ENCODE results near the gene SPO11. TPM values are rescaled to one million over a fixed set of nuclear protein-coding genes. Genes with fewer than 3 reads are reported as not detected.

SPO11 gene
- total RNA-seq, 4 donors from 2014 or later: not detected

DNA sequence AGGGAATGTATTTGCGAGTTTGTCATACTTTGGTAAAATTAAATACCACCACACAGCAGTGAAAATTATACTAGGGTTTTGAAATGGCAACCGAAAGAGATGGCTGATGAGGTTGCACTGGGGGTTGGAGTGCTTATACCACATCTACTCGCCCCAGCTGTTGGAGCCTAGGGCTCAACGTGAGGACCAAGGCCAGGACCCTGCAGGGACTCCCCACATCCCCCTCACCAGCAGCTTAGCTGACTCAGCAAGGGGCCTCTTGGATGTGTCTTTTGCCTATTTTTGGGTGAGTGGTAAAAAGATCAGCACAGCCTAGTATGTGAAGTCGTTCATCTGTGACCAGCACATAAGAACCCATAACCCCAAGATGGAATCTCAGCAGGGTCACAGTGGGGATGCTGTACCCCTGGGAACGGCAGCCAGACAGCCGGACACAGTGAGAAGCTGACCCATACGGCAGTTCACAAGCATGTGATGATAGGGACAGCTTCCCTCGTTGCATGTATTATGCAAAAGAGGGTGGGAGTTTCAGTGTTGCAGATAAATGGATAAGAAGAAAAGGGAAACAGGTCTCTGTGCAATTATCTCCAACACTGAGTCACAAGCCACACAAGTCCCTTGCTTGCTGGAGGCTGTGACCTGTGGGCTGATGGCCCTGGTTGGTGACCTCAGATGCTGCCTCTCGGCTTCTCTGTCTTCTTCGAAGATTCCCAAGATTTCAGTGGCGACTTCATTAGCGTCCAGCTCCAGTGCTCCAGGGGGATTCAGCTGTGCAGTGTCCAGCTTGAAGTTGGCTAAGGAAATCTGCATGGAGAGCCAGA is 20.9 kb upstream of the SPO11 start:
- Histone ChIP-seq H3K27me3 (no peaks in the 10 kb centered on the region), H3K4me3 (no peak overlapping the region), H3K36me3 (no peaks in the 10 kb centered on the region), H3K4me1 (no peaks in the 10 kb centered on the region), H3K27ac (replicated peaks in 1 of 4) (no peak overlapping the region), H3K9me3 (no peaks in the 10 kb centered on the region)
- no peak for DNase-seq (ENCODE audit: extremely low spot score)
- intact Hi-C loops (cut with DNase I): no loop called here
- 65% methylated on average over 13 of the region's 13 CpGs for WGBS
- TF ChIP-seq POLR2A (IDR thresholded peaks at IDR 0.05; ENCODE audit: low read depth): no peak
- TF ChIP-seq EP300 (IDR thresholded peaks at IDR 0.05): no peak
- TF ChIP-seq, protein P1, sequence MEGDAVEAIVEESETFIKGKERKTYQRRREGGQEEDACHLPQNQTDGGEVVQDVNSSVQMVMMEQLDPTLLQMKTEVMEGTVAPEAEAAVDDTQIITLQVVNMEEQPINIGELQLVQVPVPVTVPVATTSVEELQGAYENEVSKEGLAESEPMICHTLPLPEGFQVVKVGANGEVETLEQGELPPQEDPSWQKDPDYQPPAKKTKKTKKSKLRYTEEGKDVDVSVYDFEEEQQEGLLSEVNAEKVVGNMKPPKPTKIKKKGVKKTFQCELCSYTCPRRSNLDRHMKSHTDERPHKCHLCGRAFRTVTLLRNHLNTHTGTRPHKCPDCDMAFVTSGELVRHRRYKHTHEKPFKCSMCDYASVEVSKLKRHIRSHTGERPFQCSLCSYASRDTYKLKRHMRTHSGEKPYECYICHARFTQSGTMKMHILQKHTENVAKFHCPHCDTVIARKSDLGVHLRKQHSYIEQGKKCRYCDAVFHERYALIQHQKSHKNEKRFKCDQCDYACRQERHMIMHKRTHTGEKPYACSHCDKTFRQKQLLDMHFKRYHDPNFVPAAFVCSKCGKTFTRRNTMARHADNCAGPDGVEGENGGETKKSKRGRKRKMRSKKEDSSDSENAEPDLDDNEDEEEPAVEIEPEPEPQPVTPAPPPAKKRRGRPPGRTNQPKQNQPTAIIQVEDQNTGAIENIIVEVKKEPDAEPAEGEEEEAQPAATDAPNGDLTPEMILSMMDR (IDR thresholded peaks at IDR 0.05): no peak
- TF ChIP-seq POLR2AphosphoS5 (IDR thresholded peaks at IDR 0.05): no peak

DNA sequence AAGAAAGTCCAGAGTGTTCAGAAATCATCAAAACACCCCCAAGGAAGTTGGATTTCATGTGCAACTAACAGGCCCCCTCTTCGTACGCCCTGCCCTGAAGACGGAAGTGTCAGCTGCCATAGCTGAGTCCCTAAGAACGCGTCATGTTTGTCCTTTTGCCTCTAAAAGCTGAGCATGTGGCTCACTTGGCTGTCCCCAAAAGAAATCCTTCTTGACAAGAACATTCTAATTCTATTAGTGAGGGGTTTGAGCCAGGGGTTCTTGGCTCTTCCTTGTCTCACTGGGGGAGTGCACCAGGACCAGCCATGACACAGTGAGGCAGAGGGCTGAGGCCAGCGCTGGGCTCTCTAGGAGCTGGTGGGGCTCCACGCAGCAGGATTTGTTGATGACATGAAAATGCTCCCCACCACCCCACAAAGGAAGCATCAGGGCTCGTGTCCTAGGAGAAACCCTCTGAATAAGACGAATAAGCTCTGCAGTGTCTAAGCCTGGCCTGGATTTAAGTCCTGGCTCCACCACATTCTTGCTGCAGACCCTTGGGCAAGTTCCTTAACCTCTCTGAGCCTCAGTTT is 20.0 kb upstream of the SPO11 start:
- no peak overlapping the region for H3K27ac ChIP-seq (replicated peaks in 1 of 4)
- no peaks in the 10 kb centered on the region for H3K36me3 ChIP-seq
- no peaks in the 10 kb centered on the region for H3K27me3 ChIP-seq
- TF ChIP-seq, protein P1 (IDR thresholded peaks at IDR 0.05): no peak
- no peak for TF ChIP-seq POLR2AphosphoS5 (IDR thresholded peaks at IDR 0.05)
- TF ChIP-seq POLR2A (IDR thresholded peaks at IDR 0.05; ENCODE audit: low read depth): no peak
- no peak for TF ChIP-seq EP300 (IDR thresholded peaks at IDR 0.05)
- DNase-seq (ENCODE audit: extremely low spot score): no peak
- H3K4me1 ChIP-seq: no peaks in the 10 kb centered on the region
- WGBS: 85% methylated on average over 9 of the region's 9 CpGs
- H3K4me3 ChIP-seq: no peak overlapping the region
- intact Hi-C loops (cut with DNase I): no loop called here
- no peaks in the 10 kb centered on the region for H3K9me3 ChIP-seq

DNA sequence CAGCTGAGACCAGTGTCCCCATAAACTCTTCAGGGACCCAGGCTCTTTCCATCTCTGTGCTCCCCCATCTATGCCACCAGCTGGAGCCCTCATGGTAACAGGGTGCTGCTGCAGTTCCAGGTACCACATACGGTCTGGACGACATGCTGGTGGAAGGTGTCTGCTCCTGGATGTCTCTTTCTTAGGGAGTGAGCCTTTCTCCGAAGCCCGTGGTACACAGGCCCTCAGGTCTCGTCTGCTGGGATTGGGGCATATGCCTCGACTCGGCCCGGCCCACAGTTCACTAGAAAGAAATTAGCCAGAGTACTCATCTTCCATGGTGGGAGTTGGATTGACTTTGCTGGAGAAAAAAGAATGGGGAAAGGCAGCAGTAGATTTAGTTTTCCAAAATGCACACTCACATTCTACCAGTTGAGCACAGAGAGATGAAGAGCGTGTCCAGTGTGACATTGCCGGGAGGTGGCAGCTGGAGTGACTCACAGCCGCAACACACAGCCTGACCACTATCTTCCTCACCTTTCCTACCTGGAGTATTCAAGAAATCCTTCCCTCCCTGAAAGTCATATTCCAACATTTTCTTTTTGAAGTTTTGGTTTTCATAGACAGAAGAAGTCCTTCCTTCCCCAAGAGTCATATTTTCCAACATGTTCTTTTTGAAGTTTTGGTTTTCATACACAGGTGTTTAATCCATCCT is 18.6 kb upstream of the SPO11 start:
- Histone ChIP-seq H3K27ac (replicated peaks in 1 of 4) (no peak overlapping the region), H3K27me3 (no peaks in the 10 kb centered on the region), H3K4me3 (no peak overlapping the region), H3K36me3 (no peaks in the 10 kb centered on the region), H3K9me3 (no peaks in the 10 kb centered on the region), H3K4me1 (no peaks in the 10 kb centered on the region)
- no peak for DNase-seq (ENCODE audit: extremely low spot score)
- intact Hi-C loops (cut with DNase I): no loop called here
- WGBS: 92% methylated on average over 11 of the region's 11 CpGs
- TF ChIP-seq EP300 (IDR thresholded peaks at IDR 0.05) (no peak), POLR2A (IDR thresholded peaks at IDR 0.05; ENCODE audit: low read depth) (no peak), POLR2AphosphoS5 (IDR thresholded peaks at IDR 0.05) (no peak)
- TF ChIP-seq, protein P1 (IDR thresholded peaks at IDR 0.05): no peak

DNA sequence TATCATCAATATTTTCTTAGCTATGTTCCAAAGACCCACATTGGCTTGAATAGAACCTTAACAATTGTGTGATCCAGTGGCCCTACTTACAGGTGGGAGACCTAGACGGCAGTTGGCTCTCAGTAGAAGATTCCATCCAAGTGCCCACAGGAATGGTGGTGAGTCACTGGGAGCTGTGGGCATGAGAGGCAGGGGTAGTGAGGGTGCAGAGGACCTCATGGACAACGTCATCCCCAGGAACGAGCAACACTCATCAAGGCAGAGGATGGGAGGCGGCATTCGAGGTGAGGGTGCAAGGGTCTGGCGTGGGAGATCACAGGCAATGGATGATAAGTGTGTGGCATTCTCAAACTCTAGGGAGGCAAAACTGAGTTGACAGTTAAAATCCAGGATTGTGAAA is 17.5 kb upstream of the SPO11 start:
- H3K4me1 ChIP-seq: no peaks in the 10 kb centered on the region
- H3K27me3 ChIP-seq: no peaks in the 10 kb centered on the region
- no peaks in the 10 kb centered on the region for H3K36me3 ChIP-seq
- WGBS: 87% methylated on average over 6 of the region's 6 CpGs
- intact Hi-C loops (cut with DNase I): no loop called here
- H3K27ac ChIP-seq (replicated peaks in 1 of 4): no peak overlapping the region
- H3K4me3 ChIP-seq: no peak overlapping the region
- no peaks in the 10 kb centered on the region for H3K9me3 ChIP-seq
- no peak for DNase-seq (ENCODE audit: extremely low spot score)
- TF ChIP-seq EP300 (IDR thresholded peaks at IDR 0.05): no peak

DNA sequence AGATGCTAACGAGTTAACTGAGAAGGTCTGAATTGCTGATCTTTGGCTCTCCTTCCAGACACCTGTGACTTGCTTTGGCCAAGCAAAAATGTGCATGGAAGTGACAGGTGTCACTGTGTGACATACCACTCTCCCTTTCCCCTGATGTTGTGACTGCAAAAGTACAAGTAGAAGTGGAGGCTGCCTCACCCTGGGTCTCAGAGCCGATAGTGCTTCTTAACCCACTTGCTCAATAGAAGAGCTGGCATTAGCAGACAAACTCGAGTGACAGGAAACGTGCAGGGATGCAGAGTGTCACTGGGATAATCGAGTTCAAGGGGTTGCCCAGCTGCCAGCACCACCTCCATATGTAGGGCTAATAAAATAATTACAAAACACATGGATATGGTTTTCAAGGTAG is 16.4 kb upstream of the SPO11 start:
- no peak for TF ChIP-seq POLR2AphosphoS5 (IDR thresholded peaks at IDR 0.05)
- TF ChIP-seq, protein P1 (IDR thresholded peaks at IDR 0.05): no peak
- no peak for TF ChIP-seq POLR2A (IDR thresholded peaks at IDR 0.05; ENCODE audit: low read depth)
- TF ChIP-seq EP300 (IDR thresholded peaks at IDR 0.05): no peak
- WGBS: 74% methylated on average over 5 of the region's 5 CpGs
- Histone ChIP-seq H3K4me1 (no peaks in the 10 kb centered on the region), H3K27ac (replicated peaks in 1 of 4) (no peak overlapping the region), H3K9me3 (no peaks in the 10 kb centered on the region), H3K36me3 (no peaks in the 10 kb centered on the region), H3K27me3 (no peaks in the 10 kb centered on the region), H3K4me3 (no peak overlapping the region)
- DNase-seq (ENCODE audit: extremely low spot score): no peak
- intact Hi-C loops (cut with DNase I): no loop called here

All from esophagus muscularis mucosa (tissue), 4 donors.